ENCODE results near the gene ALOX15. TPM values are rescaled to one million over a fixed set of nuclear protein-coding genes. Genes with fewer than 3 reads are reported as not detected.
A peak's percentile ranks its signal among the peaks of the same experiment; 100 is the strongest.
"Not testable (repeated sequence)": the region's sequence is repeated elsewhere in the genome, so short reads cannot be mapped to it uniquely, and the experiment has no call there.

ALOX15 gene
- total RNA-seq, 2 experiments from 2014 or later, result 0.36 TPM; not detected in 1

- Mint-ChIP-seq H3K27ac (no peak overlapping the region), H3K4me1 (ENCODE audit: low read depth) (no peaks in the 10 kb centered on the region), H3K9me3 (no peaks in the 10 kb centered on the region), H3K36me3 (ENCODE audit: low read depth) (no peaks in the 10 kb centered on the region), H3K27me3 (peaks cover under 1% of the 10 kb centered on the region), H3K4me3 (no peak overlapping the region)
- Histone ChIP-seq H3K4me1 (ENCODE audit: insufficient read depth, low read length) (peaks cover 8% of the 10 kb centered on the region), H3K36me3 (ENCODE audit: insufficient read depth, low read length) (no peaks in the 10 kb centered on the region), H3K27ac (ENCODE audit: low read depth in 1 of 2, low read length in 2 of 2) (no peak overlapping the region), H3K9me3 (ENCODE audit: control insufficient read depth in 1 of 2, insufficient read depth in 1 of 2, low read length in 2 of 2) (peaks cover 0 to 4% of the 10 kb centered on the region in 2 experiments), H3K27me3 (ENCODE audit: control insufficient read depth in 1 of 2, insufficient read depth in 2 of 2, low read length in 2 of 2) (peaks cover 0 to 3% of the 10 kb centered on the region in 2 experiments), H3K4me3 (ENCODE audit: low read length) (no peak overlapping the region)
- CTCF ChIA-PET, result no interaction called here
- intact Hi-C loops (cut with DNase I, micrococcal nuclease), result no loop called here
- no peak for TF ChIP-seq CTCF (IDR thresholded peaks at IDR 0.05)
- ATAC-seq (ENCODE audit: poor library complexity) (no peak), DNase-seq (no peak)
- POLR2A ChIA-PET, result no interaction called here
These were observed 43.5 kb downstream of the ALOX15 start for GRCh38 chr17:4597975-4598374.

GRCh38 chr17:4596636-4597380 lies 44.7 kb downstream of the ALOX15 start:
- no peak for TF ChIP-seq CTCF (IDR thresholded peaks at IDR 0.05)
- DNase-seq, result peak in 1 of 14 experiments; percentile 6
- H3K9me3 ChIP-seq (ENCODE audit: control insufficient read depth in 1 of 2, insufficient read depth in 1 of 2, low read length in 2 of 2), result peaks cover 0 to 4% of the 10 kb centered on the region in 2 experiments
- ChIA-PET CTCF (no interaction called here), POLR2A (no interaction called here)
- ATAC-seq (ENCODE audit: poor library complexity), result no peak
- no peaks in the 10 kb centered on the region for H3K9me3 Mint-ChIP-seq
- peaks cover 0 to 3% of the 10 kb centered on the region in 2 experiments for H3K27me3 ChIP-seq (ENCODE audit: control insufficient read depth in 1 of 2, insufficient read depth in 2 of 2, low read length in 2 of 2)
- H3K4me3 ChIP-seq (ENCODE audit: low read length), result no peak overlapping the region
- H3K27ac Mint-ChIP-seq, result no peak overlapping the region
- no peak overlapping the region for H3K27ac ChIP-seq (ENCODE audit: low read depth in 1 of 2, low read length in 2 of 2)
- intact Hi-C loops (cut with DNase I, micrococcal nuclease), result no loop called here
- no peaks in the 10 kb centered on the region for H3K36me3 ChIP-seq (ENCODE audit: insufficient read depth, low read length)
- no peaks in the 10 kb centered on the region for H3K36me3 Mint-ChIP-seq (ENCODE audit: low read depth)
- H3K4me1 ChIP-seq (ENCODE audit: insufficient read depth, low read length), result peaks cover 8% of the 10 kb centered on the region
- no peak overlapping the region for H3K4me3 Mint-ChIP-seq
- no peaks in the 10 kb centered on the region for H3K4me1 Mint-ChIP-seq (ENCODE audit: low read depth)
- H3K27me3 Mint-ChIP-seq, result no peaks in the 10 kb centered on the region

GRCh38 chr17:4595685-4596342 lies 45.7 kb downstream of the ALOX15 start:
- DNase-seq; intact Hi-C loops (cut with DNase I, micrococcal nuclease); H3K27ac Mint-ChIP-seq; H3K9me3 ChIP-seq (ENCODE audit: control insufficient read depth in 1 of 2, insufficient read depth in 1 of 2, low read length in 2 of 2); H3K4me1 ChIP-seq (ENCODE audit: insufficient read depth, low read length); H3K4me1 Mint-ChIP-seq (ENCODE audit: low read depth); H3K9me3 Mint-ChIP-seq; H3K27me3 Mint-ChIP-seq; H3K4me3 Mint-ChIP-seq; H3K27me3 ChIP-seq (ENCODE audit: control insufficient read depth in 1 of 2, insufficient read depth in 2 of 2, low read length in 2 of 2); H3K36me3 ChIP-seq (ENCODE audit: insufficient read depth, low read length); H3K27ac ChIP-seq (ENCODE audit: low read depth in 1 of 2, low read length in 2 of 2); H3K36me3 Mint-ChIP-seq (ENCODE audit: low read depth); POLR2A ChIA-PET; H3K4me3 ChIP-seq (ENCODE audit: low read length); ATAC-seq (ENCODE audit: poor library complexity): not testable (repeated sequence)
- CTCF ChIA-PET, result interaction anchor here (0.9 kb wide), 1 partner anchor 175 kb away, joined by 4 read pairs; no protein-coding TSS in a partner anchor

Measured in CD4-positive, alpha-beta T cell (primary cell).